Measurements from ENCODE around the gene ABCA7.
A peak's percentile ranks its signal among the peaks of the same experiment; 100 is the strongest.
"Not testable (repeated sequence)": the region's sequence is repeated elsewhere in the genome, so short reads cannot be mapped to it uniquely, and the experiment has no call there.

The ABCA7 gene

DNA sequence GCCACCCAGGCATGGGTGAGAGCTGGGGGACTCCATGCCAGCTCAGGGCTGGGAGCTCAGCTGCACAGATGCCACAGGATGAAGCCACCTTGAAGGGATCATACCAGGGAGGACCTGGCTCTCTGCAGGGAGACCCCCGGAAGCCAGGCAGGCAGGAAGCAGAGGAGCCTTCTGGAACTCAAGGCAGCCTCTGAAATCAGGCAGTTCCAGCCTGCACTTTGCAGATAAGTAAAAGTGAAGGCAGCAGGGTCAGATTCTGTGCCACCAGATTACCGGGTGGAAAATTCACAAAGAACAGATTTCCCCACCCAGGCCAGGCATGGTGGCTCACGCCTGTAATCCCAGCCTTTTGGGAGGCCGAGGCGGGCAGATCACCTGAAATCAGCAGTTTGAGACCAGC lies 21.5 kb upstream of the ABCA7 start:
- Histone ChIP-seq H2AFZ (ENCODE audit: low read length, unreplicated experiment) (no peak overlapping the region), H3K4me1 (ENCODE audit: control insufficient read depth, insufficient read depth, low read length, unreplicated experiment) (peaks cover 27% of the 10 kb centered on the region), H3K36me3 (ENCODE audit: insufficient read depth, low read length) (no peaks in the 10 kb centered on the region), H3K79me2 (ENCODE audit: control insufficient read depth, insufficient read depth, low read length, unreplicated experiment) (peaks cover 74% of the 10 kb centered on the region), H3K27ac (ENCODE audit: low read depth, low read length) (no peak overlapping the region), H3K27me3 (ENCODE audit: insufficient read depth, low read length) (no peaks in the 10 kb centered on the region), H3K4me3 (ENCODE audit: low read depth, low read length) (peak overlapping the region; percentile 25; the same call in 1 of the 2 replicates)

DNA sequence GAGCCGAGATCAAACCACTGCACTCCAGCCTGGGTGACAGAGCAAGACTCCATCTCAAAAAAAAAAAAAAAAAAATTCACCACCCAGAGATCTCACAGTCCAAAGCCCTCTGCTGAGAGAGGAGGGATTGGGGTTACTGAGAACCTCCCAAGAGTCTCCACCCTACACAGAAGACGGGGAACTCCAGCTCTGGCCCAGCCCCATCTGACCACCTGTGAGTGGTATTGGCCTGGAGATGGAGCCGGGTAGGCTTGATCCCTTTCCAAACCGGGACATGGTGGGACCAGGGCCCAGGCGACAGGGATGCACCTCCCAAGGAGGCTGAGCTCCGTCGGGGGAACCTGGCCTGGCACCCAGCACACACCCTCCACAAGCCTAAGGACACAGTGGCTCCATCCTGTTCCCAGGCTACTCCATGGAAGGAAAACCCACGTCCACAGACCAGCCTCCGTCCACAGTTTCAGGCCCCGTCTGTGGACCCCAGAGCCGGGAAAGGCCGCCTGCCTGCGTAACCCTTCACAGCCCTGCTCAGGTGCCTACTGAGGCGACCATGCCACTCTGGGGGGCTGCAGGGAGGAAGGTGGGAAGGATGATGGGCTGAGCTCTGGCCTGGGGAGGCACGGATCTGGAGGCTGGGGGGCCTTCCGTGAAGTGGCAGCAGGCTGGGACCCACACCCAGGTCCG lies 20.8 kb upstream of the ABCA7 start:
- Histone ChIP-seq H3K36me3 (ENCODE audit: insufficient read depth, low read length) (no peaks in the 10 kb centered on the region), H3K4me1 (ENCODE audit: control insufficient read depth, insufficient read depth, low read length, unreplicated experiment) (peaks cover 27% of the 10 kb centered on the region), H2AFZ (ENCODE audit: low read length, unreplicated experiment) (no peak overlapping the region), H3K27me3 (ENCODE audit: insufficient read depth, low read length) (no peaks in the 10 kb centered on the region), H3K27ac (ENCODE audit: low read depth, low read length) (no peak overlapping the region), H3K4me3 (ENCODE audit: low read depth, low read length) (peak overlapping the region; percentile 91), H3K79me2 (ENCODE audit: control insufficient read depth, insufficient read depth, low read length, unreplicated experiment) (peaks cover 67% of the 10 kb centered on the region)

DNA sequence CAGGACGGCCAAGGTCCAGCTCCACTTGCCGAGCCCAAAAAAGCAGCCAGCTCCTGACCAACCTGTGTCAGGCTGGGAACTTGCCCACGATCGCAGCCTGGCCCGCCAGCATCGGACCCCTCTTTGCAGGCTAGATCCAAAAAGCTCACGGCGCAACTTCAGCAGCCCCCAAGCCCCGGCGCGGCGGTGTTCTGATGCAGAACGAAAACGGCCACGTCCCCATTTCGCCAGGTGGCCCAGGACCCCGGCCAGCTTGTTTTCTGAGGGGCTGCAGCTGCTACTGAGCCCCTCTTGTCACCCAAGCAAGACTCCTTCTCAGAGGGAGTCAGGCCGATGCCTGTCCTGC lies 20.3 kb upstream of the ABCA7 start:
- Histone ChIP-seq H3K4me3 (ENCODE audit: low read depth, low read length) (peak overlapping the region; percentile 91), H3K79me2 (ENCODE audit: control insufficient read depth, insufficient read depth, low read length, unreplicated experiment) (peaks cover 62% of the 10 kb centered on the region), H3K4me1 (ENCODE audit: control insufficient read depth, insufficient read depth, low read length, unreplicated experiment) (peaks cover 27% of the 10 kb centered on the region), H3K36me3 (ENCODE audit: insufficient read depth, low read length) (no peaks in the 10 kb centered on the region), H3K27ac (ENCODE audit: low read depth, low read length) (no peak overlapping the region), H2AFZ (ENCODE audit: low read length, unreplicated experiment) (no peak overlapping the region), H3K27me3 (ENCODE audit: insufficient read depth, low read length) (no peaks in the 10 kb centered on the region)

DNA sequence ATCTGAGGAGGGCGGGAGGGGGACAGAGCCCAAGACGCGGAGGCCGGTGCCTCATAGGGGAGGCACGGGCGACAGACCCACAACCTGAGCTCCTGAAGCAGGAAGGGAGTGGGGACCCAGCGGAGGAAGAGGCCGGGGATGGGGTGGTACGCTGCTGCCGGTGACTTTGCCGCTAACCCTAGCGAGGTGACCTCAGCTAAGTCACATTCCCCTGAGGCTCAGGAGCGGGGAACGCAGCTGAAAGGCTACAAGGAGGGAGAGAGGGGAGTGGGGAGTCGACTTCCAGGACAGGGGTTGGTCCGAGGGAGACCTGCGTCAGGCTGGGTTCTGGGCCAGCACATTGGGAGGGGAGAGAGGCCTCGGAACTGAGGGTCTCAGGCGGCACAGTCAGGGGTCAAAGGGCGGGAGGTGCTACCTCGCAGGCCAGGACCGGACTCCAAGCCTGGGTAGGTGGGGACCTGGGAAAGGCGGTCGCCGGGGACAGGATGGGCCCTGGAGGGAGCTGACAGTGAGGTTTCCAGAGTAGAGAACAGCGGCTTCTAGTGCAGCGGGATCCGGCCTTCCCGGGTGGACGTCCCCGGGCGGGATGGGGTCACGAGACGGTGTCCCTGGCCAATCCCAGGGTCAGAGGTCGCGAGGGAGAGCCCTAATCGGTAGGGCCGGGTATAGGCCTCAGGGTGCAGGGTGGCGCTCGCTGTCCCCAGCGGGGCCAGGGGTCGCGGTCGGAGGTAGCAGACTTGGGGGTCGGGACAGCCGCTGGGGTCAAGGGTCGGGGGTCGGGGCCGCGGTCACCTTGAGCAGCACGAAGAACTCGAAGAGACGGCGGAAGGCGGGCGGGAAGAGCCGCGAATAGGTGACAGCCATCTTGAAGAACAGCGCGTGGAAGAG lies 19.7 kb upstream of the ABCA7 start:
- Histone ChIP-seq H3K36me3 (ENCODE audit: insufficient read depth, low read length) (no peaks in the 10 kb centered on the region), H3K79me2 (ENCODE audit: control insufficient read depth, insufficient read depth, low read length, unreplicated experiment) (peaks cover 56% of the 10 kb centered on the region), H3K27ac (ENCODE audit: low read depth, low read length) (peak overlapping the region; percentile 90; the same call in 1 of the 2 replicates), H2AFZ (ENCODE audit: low read length, unreplicated experiment) (no peak overlapping the region), H3K4me1 (ENCODE audit: control insufficient read depth, insufficient read depth, low read length, unreplicated experiment) (peaks cover 27% of the 10 kb centered on the region), H3K4me3 (ENCODE audit: low read depth, low read length) (peak overlapping the region; percentile 91), H3K27me3 (ENCODE audit: insufficient read depth, low read length) (no peaks in the 10 kb centered on the region)

DNA sequence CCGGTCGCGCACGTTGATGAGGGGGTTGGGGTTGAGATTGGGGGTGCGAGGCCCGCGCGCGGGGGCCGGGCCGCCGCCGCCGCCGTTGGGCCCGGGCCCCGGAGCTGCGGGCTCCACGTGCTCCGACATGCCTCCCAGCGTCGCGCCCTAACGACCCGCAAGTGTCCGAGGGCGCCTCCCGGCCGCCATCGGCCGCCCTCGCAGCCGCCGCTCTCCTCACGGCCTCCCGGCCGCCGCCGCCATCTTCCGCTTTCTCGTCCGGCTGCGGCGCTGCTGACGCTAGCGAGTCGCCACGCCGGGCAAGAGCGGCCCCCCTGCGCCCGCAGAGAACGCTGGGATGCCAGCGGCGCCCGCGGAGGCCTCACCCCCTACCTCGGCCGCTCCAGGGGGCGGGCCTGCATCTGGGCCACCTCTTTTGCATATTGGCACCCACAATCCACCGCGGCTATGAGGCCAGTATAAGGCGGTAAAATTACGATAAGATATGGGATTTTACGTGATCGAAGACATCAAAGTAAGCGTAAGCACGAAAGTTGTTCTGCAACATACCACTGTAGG lies 19.0 kb upstream of the ABCA7 start, which contains the start of gene TMEM259:
Gene TMEM259, minus strand, starts transcription at position 256 of the 558 bp plus-strand sequence. Its CDS starts 127 bp downstream, at position 129.
- H3K27me3 ChIP-seq (ENCODE audit: insufficient read depth, low read length) = no peaks in the 10 kb centered on the region
- peak within 1 kb of the TSS; percentile 91 for H3K4me3 ChIP-seq (ENCODE audit: low read depth, low read length)
- H2AFZ ChIP-seq (ENCODE audit: low read length, unreplicated experiment) = no peak within 1 kb of the TSS
- H3K27ac ChIP-seq (ENCODE audit: low read depth, low read length) = peak within 1 kb of the TSS; percentile 90
- H3K4me1 ChIP-seq (ENCODE audit: control insufficient read depth, insufficient read depth, low read length, unreplicated experiment) = peaks cover 27% of the 10 kb centered on the region
- no peaks in the 10 kb centered on the region for H3K36me3 ChIP-seq (ENCODE audit: insufficient read depth, low read length)
- H3K79me2 ChIP-seq (ENCODE audit: control insufficient read depth, insufficient read depth, low read length, unreplicated experiment) = peaks cover 49% of the 10 kb centered on the region

DNA sequence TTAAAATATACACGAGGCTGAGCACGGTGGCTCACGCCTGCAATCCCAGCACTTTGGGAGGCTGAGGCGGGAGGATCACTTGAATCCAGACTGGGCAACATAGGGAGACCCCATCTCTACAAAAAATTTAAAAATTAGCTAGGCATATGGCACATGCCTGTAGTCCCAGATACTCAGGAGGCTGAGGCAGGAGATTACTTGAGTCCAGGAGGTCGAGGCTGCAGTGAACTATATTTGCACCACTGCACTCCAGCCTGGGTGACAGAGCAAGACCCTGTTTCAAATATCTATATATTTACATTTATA lies 16.1 kb upstream of the ABCA7 start:
- H3K27ac ChIP-seq (ENCODE audit: low read depth, low read length); H3K27me3 ChIP-seq (ENCODE audit: insufficient read depth, low read length); H2AFZ ChIP-seq (ENCODE audit: low read length, unreplicated experiment); H3K36me3 ChIP-seq (ENCODE audit: insufficient read depth, low read length); H3K4me1 ChIP-seq (ENCODE audit: control insufficient read depth, insufficient read depth, low read length, unreplicated experiment); H3K4me3 ChIP-seq (ENCODE audit: low read depth, low read length): not testable (repeated sequence)
- peaks cover 40% of the 10 kb centered on the region for H3K79me2 ChIP-seq (ENCODE audit: control insufficient read depth, insufficient read depth, low read length, unreplicated experiment)

DNA sequence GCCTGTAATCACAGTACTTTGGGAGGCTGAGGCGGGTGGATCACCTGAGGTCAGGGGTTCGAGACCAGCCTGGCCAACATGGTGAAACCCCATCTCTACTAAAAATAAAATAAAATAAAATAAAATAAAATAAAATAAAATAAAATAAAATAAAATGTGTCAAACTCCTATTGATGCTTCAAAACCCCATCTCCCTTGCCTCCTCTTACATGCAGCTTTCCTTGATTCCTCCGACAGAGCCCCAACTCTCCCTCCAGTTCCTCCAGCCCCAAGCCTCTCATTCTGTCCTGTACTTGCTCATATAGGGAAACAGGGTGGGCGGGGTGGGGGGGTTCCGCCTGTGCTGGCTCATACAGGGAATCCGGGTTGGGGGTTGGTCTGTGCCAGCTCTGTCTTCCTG lies 14.8 kb upstream of the ABCA7 start:
- H3K4me1 ChIP-seq (ENCODE audit: control insufficient read depth, insufficient read depth, low read length, unreplicated experiment); H3K27ac ChIP-seq (ENCODE audit: low read depth, low read length); H3K4me3 ChIP-seq (ENCODE audit: low read depth, low read length); H2AFZ ChIP-seq (ENCODE audit: low read length, unreplicated experiment); H3K27me3 ChIP-seq (ENCODE audit: insufficient read depth, low read length); H3K36me3 ChIP-seq (ENCODE audit: insufficient read depth, low read length): not testable (repeated sequence)
- H3K79me2 ChIP-seq (ENCODE audit: control insufficient read depth, insufficient read depth, low read length, unreplicated experiment) = peaks cover 32% of the 10 kb centered on the region

DNA sequence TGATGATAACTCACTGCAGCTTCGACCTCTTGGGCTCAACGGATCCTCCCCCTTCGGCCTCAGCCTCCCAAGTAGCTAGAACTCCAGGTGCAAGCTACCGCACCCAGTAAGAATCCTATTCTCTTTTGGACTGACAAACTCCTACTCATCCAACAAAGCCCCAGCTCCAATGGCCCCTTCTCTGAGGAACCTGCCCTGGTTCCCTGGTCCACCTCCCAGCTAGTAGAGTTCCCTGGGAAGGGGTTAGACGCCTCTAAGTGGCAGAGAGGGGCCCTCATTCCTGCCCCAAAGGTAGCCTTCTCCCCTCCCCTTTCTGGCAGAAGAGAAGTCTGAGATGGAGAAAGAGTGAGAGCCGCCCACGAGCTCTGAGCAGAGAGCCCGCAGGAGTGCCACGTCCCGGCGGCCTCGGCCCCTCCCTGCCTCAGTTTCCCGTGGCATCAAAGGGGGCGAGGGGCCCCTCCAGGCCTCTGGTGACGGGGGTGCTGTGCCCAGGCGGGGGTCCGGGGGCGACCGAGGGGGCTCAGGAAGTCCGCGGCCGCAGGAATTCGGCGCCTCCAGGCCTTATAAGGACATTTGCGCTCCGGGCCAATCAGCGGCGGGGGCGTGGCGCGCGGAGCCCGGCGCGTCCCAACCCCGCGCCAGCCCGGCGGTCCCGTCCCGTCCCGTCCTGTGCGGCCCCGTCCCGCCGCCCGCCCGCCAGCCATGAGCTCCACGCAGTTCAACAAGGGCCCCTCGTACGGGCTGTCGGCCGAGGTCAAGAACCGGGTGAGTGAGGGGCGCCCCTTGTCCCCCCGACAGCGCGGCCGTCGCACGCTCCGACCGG lies 13.7 kb upstream of the ABCA7 start, which contains the start of gene CNN2:
Gene CNN2, plus strand, starts transcription at position 649 of the 823 bp plus-strand sequence. Its CDS starts 54 bp downstream, at position 703.
- Histone ChIP-seq H2AFZ (ENCODE audit: low read length, unreplicated experiment) (peak within 1 kb of the TSS; percentile 89), H3K27ac (ENCODE audit: low read depth, low read length) (peak within 1 kb of the TSS; percentile 59), H3K79me2 (ENCODE audit: control insufficient read depth, insufficient read depth, low read length, unreplicated experiment) (peaks cover 30% of the 10 kb centered on the region), H3K4me1 (ENCODE audit: control insufficient read depth, insufficient read depth, low read length, unreplicated experiment) (peaks cover 5% of the 10 kb centered on the region), H3K36me3 (ENCODE audit: insufficient read depth, low read length) (no peaks in the 10 kb centered on the region), H3K4me3 (ENCODE audit: low read depth, low read length) (peak within 1 kb of the TSS; percentile 84), H3K27me3 (ENCODE audit: insufficient read depth, low read length) (no peaks in the 10 kb centered on the region)

DNA sequence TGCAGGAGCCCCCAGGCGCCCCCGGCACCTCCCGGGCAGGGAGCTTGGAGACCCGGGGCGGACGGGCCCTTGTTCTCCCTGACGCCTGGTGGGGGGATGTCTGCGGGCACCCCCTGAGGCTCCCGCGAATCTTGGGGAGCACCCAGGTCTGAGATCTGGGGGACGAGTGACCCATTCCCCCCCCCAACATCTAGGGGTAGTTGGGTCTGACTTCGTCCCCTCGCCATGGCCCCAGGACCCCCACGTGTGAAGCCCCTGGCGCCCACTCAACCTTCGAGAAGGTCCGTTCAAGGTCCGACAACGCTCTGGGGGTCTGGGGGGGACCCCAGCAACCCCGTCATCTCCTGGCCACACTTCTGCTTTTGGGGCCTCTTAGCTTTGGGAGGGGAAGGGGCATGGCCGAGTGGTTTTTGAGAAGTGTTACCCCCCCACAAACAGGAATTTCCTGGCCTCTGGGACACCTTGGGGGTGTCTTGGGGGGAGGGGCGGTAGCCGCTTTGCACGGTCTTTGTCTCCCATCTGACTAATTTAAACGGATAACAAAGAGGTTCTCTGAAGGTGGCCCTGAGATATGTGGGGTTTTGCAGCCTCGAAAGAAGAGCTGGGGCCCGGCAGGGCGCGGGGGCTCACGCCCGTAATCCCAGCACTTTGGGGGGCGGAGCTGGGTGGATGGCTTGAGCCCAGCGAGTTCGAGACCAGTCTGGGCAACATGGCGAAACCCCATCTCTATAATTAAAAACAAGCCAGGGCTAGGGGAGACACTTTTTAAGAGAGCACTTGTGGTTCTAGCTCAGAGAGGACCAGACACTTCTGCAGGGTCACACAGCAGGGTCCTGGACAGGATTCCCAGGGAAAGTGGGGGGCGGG lies 12.9 kb upstream of the ABCA7 start:
- Histone ChIP-seq H3K4me1 (ENCODE audit: control insufficient read depth, insufficient read depth, low read length, unreplicated experiment) (peaks cover 5% of the 10 kb centered on the region), H3K27me3 (ENCODE audit: insufficient read depth, low read length) (no peaks in the 10 kb centered on the region), H3K36me3 (ENCODE audit: insufficient read depth, low read length) (no peaks in the 10 kb centered on the region), H3K27ac (ENCODE audit: low read depth, low read length) (peak overlapping the region; percentile 7; the same call in 1 of the 2 replicates), H2AFZ (ENCODE audit: low read length, unreplicated experiment) (no peak overlapping the region), H3K79me2 (ENCODE audit: control insufficient read depth, insufficient read depth, low read length, unreplicated experiment) (peaks cover 30% of the 10 kb centered on the region), H3K4me3 (ENCODE audit: low read depth, low read length) (peak overlapping the region; percentile 84)
